ENCODE results near the gene MTUS2. TPM values are rescaled to one million over a fixed set of nuclear protein-coding genes. Genes with fewer than 3 reads are reported as not detected.

The MTUS2 gene
- total RNA-seq, 1 donor from 2014 or later, result 0.67 TPM

- Histone ChIP-seq H3K4me1 (no peaks in the 10 kb centered on the region), H3K4me3 (no peak overlapping the region), H3K9me3 (ENCODE audit: low read depth) (no peaks in the 10 kb centered on the region), H3K4me2 (no peak overlapping the region), H4K20me1 (ENCODE audit: low read depth) (no peaks in the 10 kb centered on the region), H3K9ac (no peak overlapping the region), H3K27ac (no peak overlapping the region), H3K79me2 (ENCODE audit: low read depth) (no peaks in the 10 kb centered on the region), H3K27me3 (no peaks in the 10 kb centered on the region), H3F3A (ENCODE audit: low read depth) (no peaks in the 10 kb centered on the region), H2AFZ (replicated peaks) (no peak overlapping the region), H3K36me3 (no peaks in the 10 kb centered on the region)
- no peak overlapping the region for H3K27ac Mint-ChIP-seq
- H3K4me1 Mint-ChIP-seq, result peaks cover 11% of the 10 kb centered on the region
- H3K27me3 Mint-ChIP-seq (ENCODE audit: insufficient read depth, low read depth), result peaks cover 5% of the 10 kb centered on the region
- no peaks in the 10 kb centered on the region for H3K36me3 Mint-ChIP-seq
- no peak for DNase-seq (ENCODE audit: low spot score)
- H3K9me3 Mint-ChIP-seq, result no peaks in the 10 kb centered on the region
- no peak overlapping the region for H3K4me3 Mint-ChIP-seq
- no peak for TF ChIP-seq EZH2 (IDR thresholded peaks at IDR 0.05)
- no peak for TF ChIP-seq EZH2phosphoT487 (IDR thresholded peaks at IDR 0.05)
- TF ChIP-seq CTCF (IDR thresholded peaks at IDR 0.05), result no peak
Measured at GRCh38 chr13:29317828-29318227, 497.7 kb downstream of the MTUS2 start.

GRCh38 chr13:29318741-29319140 is 498.6 kb downstream of the MTUS2 start:
- Histone ChIP-seq H3K27me3 (no peaks in the 10 kb centered on the region), H3K4me1 (no peaks in the 10 kb centered on the region), H3K27ac (no peak overlapping the region), H3K9ac (no peak overlapping the region), H3K79me2 (ENCODE audit: low read depth) (no peaks in the 10 kb centered on the region), H3K4me2 (no peak overlapping the region), H3F3A (ENCODE audit: low read depth) (no peaks in the 10 kb centered on the region), H4K20me1 (ENCODE audit: low read depth) (no peaks in the 10 kb centered on the region), H3K36me3 (no peaks in the 10 kb centered on the region), H2AFZ (replicated peaks) (no peak overlapping the region), H3K4me3 (no peak overlapping the region), H3K9me3 (ENCODE audit: low read depth) (no peaks in the 10 kb centered on the region)
- Mint-ChIP-seq H3K4me3 (no peak overlapping the region), H3K9me3 (no peaks in the 10 kb centered on the region), H3K4me1 (peaks cover 13% of the 10 kb centered on the region), H3K36me3 (no peaks in the 10 kb centered on the region), H3K27ac (no peak overlapping the region), H3K27me3 (ENCODE audit: insufficient read depth, low read depth) (peaks cover 5% of the 10 kb centered on the region)
- TF ChIP-seq EZH2 (IDR thresholded peaks at IDR 0.05) (no peak), EZH2phosphoT487 (IDR thresholded peaks at IDR 0.05) (no peak), CTCF (IDR thresholded peaks at IDR 0.05) (no peak)
- DNase-seq (ENCODE audit: low spot score), result no peak

- TF ChIP-seq EZH2phosphoT487 (IDR thresholded peaks at IDR 0.05) (no peak), EZH2 (IDR thresholded peaks at IDR 0.05) (no peak), CTCF (IDR thresholded peaks at IDR 0.05) (peak; percentile 65)
- peaks cover 20% of the 10 kb centered on the region for H3K4me1 Mint-ChIP-seq
- no peak overlapping the region for H3K27ac ChIP-seq
- no peaks in the 10 kb centered on the region for H3F3A ChIP-seq (ENCODE audit: low read depth)
- H3K4me1 ChIP-seq, result no peaks in the 10 kb centered on the region
- H2AFZ ChIP-seq (replicated peaks), result no peak overlapping the region
- no peaks in the 10 kb centered on the region for H3K36me3 Mint-ChIP-seq
- H3K4me3 ChIP-seq, result no peak overlapping the region
- no peaks in the 10 kb centered on the region for H4K20me1 ChIP-seq (ENCODE audit: low read depth)
- no peaks in the 10 kb centered on the region for H3K36me3 ChIP-seq
- H3K9me3 Mint-ChIP-seq, result no peaks in the 10 kb centered on the region
- DNase-seq (ENCODE audit: low spot score), result peak; percentile 86
- H3K9ac ChIP-seq, result no peak overlapping the region
- peaks cover 5% of the 10 kb centered on the region for H3K27me3 Mint-ChIP-seq (ENCODE audit: insufficient read depth, low read depth)
- no peak overlapping the region for H3K27ac Mint-ChIP-seq
- no peaks in the 10 kb centered on the region for H3K9me3 ChIP-seq (ENCODE audit: low read depth)
- H3K4me3 Mint-ChIP-seq, result no peak overlapping the region
- H3K27me3 ChIP-seq, result no peaks in the 10 kb centered on the region
- H3K4me2 ChIP-seq, result no peak overlapping the region
- no peaks in the 10 kb centered on the region for H3K79me2 ChIP-seq (ENCODE audit: low read depth)
Measured at GRCh38 chr13:29319451-29319850, 499.3 kb downstream of the MTUS2 start.

Data from neural progenitor cell (in vitro differentiated cells).